IPS-20b (cell line): Measurements from ENCODE around the gene NTSR1.

ENCODE experiments used
- H3K27ac ChIP-seq: one replicate; pipeline ENCODE4 v1.5.1; 2013; ENCODE audit warnings: low read length
- H3K27me3 ChIP-seq: 2 replicates; pipeline ENCODE4 v1.6.1; 2013; ENCODE audit warnings: mild to moderate bottlenecking, low read length, inconsistent platforms; ENCODE audit not compliant: insufficient read depth
- H3K36me3 ChIP-seq: 2 replicates; pipeline ENCODE4 v1.6.1; 2013; ENCODE audit warnings: low read depth, mild to moderate bottlenecking, inconsistent platforms, low read length, moderate library complexity; ENCODE audit not compliant: insufficient read depth
- H3K4me1 ChIP-seq: 2 replicates; pipeline ENCODE4 v1.6.1; 2013; ENCODE audit warnings: mild to moderate bottlenecking, control low read depth, inconsistent platforms, low read length, moderate library complexity; ENCODE audit not compliant: insufficient read depth
- H3K4me3 ChIP-seq: 2 replicates; pipeline ENCODE4 v1.5.1; 2013; ENCODE audit warnings: mild to moderate bottlenecking, low read length, inconsistent platforms
- H3K9ac ChIP-seq: 2 replicates; pipeline ENCODE4 v1.6.1; 2013; ENCODE audit warnings: low read depth, mild to moderate bottlenecking, inconsistent platforms, low read length, moderate library complexity
- H3K9me3 ChIP-seq: 2 replicates; pipeline ENCODE4 v1.6.1; 2013; ENCODE audit warnings: mild to moderate bottlenecking, low read depth, low read length, inconsistent platforms; ENCODE audit not compliant: insufficient read depth

NTSR1 gene

DNA sequence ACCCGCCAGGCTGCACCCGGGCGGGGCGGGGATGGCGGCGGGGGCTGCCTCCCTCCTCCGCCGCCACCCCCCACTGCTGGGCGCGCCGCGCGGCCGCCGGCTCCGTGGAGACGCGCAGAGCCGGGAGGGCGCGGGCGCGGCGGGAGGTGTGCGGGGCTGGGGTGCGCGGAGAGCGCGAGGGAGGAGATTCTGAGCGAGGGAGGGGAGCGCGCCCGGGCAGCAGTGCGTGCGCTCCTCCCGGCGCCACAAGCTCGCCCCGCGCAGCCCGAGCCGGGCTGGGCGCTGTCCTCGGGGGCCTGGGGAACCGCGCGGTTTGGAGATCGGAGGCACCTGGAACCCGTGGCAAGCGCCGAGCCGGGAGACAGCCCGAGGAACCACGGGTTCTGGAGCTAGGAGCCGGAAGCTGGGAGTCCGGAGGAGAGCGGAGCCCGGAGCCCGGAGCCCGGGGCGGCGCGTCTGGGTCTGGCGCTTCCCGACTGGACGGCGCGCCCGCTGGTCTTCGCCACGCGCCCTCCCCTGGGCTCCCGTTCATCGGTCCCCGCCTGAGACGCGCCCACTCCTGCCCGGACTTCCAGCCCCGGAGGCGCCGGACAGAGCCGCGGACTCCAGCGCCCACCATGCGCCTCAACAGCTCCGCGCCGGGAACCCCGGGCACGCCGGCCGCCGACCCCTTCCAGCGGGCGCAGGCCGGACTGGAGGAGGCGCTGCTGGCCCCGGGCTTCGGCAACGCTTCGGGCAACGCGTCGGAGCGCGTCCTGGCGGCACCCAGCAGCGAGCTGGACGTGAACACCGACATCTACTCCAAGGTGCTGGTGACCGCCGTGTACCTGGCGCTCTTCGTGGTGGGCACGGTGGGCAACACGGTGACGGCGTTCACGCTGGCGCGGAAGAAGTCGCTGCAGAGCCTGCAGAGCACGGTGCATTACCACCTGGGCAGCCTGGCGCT, at the start of gene NTSR1:
TSS of gene NTSR1 (plus strand) at position 246 of the 946 bp plus-strand sequence. CDS start at position 618, 372 bp downstream.
- peak within 1 kb of the TSS; percentile 57; the same call in 1 of the 2 replicates for H3K4me3 ChIP-seq

DNA sequence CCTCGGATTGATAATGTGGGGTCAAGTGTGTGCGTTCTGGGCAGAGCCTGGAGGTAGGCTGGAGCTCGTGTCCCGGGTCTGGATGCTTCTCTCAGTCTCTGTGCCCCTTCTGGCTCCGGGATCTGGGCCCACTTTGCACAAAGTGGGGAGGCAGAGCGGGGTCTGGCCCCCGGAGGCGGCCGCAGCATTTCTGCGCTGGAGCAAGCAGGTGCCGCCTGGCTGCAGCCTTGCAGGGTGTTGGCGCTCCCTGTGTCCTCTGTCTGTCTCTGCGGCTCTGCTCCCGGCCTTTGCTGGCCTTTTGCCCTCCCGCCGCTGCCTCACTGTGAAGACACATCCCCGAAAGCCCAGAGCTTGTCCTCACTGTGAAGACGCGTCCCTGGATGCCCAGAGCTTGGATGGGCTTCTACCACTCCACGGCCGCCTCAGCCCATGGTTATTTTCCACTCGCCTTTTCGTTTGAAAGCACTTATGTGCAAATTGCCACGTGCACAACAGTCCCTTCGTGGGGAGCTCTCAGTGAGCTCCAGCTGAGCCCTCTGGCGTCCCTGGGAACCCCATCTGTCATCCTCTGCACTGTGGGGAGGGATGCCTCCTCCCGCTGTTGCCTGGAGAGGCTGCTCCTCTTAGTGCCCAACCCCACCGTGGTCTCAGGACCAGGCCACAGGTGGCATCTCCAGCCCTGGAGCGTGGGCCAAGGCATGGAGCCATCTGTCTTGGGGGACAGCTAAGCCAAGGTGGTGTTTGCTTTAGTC, 49.0 kb upstream of the NTSR1 start:
- H3K9me3 ChIP-seq, result no peaks in the 10 kb centered on the region
- peaks cover 3% of the 10 kb centered on the region; the same call in 1 of the 2 replicates for H3K27me3 ChIP-seq
- H3K36me3 ChIP-seq, result no peaks in the 10 kb centered on the region
- no peak overlapping the region for H3K9ac ChIP-seq
- no peak overlapping the region for H3K27ac ChIP-seq
- H3K4me1 ChIP-seq, result no peaks in the 10 kb centered on the region
- H3K4me3 ChIP-seq, result no peak overlapping the region

More for the DNA sequence above, at the start of gene NTSR1:
- H3K4me1 ChIP-seq, result no peaks in the 10 kb centered on the region
- no peaks in the 10 kb centered on the region for H3K36me3 ChIP-seq
- H3K9me3 ChIP-seq, result no peaks in the 10 kb centered on the region
- H3K9ac ChIP-seq, result no peak within 1 kb of the TSS
- H3K27me3 ChIP-seq, result peaks cover 58% of the 10 kb centered on the region
- no peak within 1 kb of the TSS for H3K27ac ChIP-seq

DNA sequence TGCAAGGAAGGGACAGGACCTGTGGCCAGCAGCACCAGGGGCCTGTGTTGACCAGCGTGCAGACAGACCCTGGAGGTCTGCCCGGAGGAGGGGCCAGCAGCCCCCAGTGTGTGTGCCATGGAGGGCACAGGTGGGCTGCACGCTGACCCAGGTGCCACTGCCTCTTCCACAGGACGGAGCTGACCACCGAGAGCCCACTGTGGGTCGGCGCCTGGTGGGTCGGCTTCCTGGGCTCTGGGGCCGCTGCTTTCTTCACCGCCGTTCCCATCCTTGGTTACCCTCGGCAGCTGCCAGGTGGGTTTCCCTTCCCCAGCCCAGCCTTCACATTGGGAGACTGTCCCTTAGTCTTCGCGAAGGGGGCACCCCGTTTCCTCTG, 48.4 kb upstream of the NTSR1 start:
- Histone ChIP-seq H3K27ac (no peak overlapping the region), H3K4me1 (no peaks in the 10 kb centered on the region), H3K9ac (no peak overlapping the region), H3K4me3 (no peak overlapping the region), H3K36me3 (no peaks in the 10 kb centered on the region), H3K27me3 (peaks cover 3% of the 10 kb centered on the region; the same call in 1 of the 2 replicates), H3K9me3 (no peaks in the 10 kb centered on the region)

DNA sequence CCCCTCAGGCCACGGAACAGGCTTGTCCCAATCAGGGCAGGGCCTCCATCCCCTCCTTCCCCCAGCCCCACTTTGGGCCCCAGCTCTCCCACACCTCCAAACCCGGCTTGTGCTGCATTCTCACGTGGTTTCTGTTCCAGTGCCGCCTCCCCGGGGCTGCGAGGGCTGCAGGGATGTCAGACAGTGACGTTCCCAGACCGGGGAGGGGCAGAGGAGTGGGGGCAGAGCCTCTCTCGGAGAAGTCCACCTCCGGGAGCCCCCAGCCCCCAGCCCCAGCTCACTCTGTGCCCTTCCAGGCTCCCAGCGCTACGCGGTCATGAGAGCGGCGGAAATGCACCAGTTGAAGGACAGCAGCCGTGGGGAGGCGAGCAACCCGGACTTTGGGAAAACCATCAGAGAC, 47.9 kb upstream of the NTSR1 start:
- no peaks in the 10 kb centered on the region for H3K4me1 ChIP-seq

DNA sequence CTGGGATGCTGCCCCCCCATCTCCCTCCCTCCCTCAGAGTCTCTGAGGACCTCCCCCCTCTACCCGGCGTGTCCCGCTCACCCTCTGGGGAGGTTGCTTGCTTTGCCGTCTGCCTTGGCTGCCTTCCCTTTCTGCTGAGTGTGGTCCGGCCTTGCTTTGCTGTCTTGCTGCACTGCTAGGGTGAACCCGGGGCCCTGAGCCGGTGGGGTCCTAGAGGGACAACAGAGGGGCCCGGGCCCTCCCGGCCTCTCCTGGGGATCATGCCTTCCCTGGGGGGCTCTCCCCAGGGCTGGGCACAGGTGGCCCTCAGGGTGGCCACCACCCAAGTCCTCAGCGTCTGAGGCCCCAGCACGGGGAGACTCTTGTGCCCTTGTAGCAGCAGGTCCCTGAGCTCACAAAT, 47.0 kb upstream of the NTSR1 start:
- H3K4me3 ChIP-seq, result no peak overlapping the region
- H3K4me1 ChIP-seq, result no peaks in the 10 kb centered on the region
- peaks cover 3% of the 10 kb centered on the region; the same call in 1 of the 2 replicates for H3K27me3 ChIP-seq
- no peaks in the 10 kb centered on the region for H3K36me3 ChIP-seq
- no peak overlapping the region for H3K27ac ChIP-seq
- H3K9me3 ChIP-seq, result no peaks in the 10 kb centered on the region
- no peak overlapping the region for H3K9ac ChIP-seq

More for the DNA sequence above, 47.9 kb upstream of the NTSR1 start:
- no peak overlapping the region for H3K4me3 ChIP-seq
- no peaks in the 10 kb centered on the region for H3K9me3 ChIP-seq
- peaks cover 3% of the 10 kb centered on the region; the same call in 1 of the 2 replicates for H3K27me3 ChIP-seq
- no peaks in the 10 kb centered on the region for H3K36me3 ChIP-seq
- H3K27ac ChIP-seq, result no peak overlapping the region
- no peak overlapping the region for H3K9ac ChIP-seq

DNA sequence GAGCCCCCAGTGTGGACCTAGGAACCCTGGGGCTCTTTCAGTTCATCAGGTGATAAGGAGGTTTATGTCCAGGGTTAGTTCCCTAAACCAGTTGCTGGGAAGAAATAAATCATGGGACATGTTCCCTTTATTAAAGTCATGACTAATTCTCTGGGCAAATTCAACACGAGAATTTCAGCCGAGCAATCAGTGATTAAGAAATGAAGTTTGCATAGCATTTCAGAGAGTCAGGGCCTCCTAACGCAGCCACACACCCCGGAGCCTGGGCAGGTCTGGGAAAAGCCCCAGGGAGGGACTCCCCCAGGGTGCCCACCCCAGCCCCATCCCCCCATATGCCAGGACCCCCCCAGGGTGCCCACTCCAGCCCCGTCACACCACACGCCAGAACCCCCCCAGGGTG, 46.2 kb upstream of the NTSR1 start:
- H3K9me3 ChIP-seq, result no peaks in the 10 kb centered on the region
- H3K27me3 ChIP-seq, result peaks cover 3% of the 10 kb centered on the region; the same call in 1 of the 2 replicates
- H3K4me3 ChIP-seq, result no peak overlapping the region
- no peak overlapping the region for H3K9ac ChIP-seq
- H3K4me1 ChIP-seq, result no peaks in the 10 kb centered on the region
- no peaks in the 10 kb centered on the region for H3K36me3 ChIP-seq
- H3K27ac ChIP-seq, result no peak overlapping the region

DNA sequence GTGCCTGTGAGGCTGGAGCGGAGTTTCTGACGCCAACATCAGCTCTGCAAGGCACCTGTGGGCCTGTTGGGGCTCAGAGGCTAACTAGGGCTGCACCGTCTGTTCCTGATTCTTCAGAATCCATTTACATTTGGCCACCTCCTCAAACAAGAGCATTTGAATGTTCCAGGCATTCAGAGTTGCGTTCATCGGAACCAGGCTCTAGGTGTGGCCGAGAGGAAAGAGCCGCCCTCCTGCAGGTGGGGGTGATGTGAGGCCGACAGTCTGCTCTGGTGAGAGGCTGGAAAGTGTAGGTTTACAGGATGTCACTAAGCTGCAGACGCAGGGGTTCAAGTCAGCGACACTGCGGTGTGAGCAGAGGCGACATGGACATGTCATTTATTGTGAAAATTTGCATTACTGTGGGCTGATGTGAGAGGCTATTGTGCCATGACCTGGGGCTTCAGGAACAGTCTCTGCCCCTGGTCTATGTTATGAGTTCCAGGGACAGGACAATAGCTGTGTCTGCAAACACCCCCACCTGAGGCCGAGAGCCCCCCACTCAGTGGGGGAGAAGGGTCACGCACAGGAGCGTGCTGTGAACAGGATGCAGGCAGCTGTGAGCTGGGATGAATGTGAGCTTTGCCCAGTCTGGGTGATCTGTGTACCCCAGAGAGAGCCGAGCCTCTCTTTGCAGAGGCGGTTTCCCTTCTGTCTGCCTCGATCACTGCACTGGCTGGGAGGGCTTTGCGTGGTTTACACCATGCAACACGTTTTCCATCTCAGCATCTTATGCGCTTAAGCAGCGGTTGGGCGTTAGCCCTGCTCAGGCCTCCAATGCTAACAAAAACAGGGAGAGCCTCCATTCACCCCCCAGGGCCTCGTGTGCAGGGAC, 45.3 kb upstream of the NTSR1 start:
- no peaks in the 10 kb centered on the region for H3K36me3 ChIP-seq
- no peaks in the 10 kb centered on the region for H3K9me3 ChIP-seq
- no peak overlapping the region for H3K9ac ChIP-seq
- H3K4me3 ChIP-seq, result no peak overlapping the region
- H3K27me3 ChIP-seq, result peaks cover 3% of the 10 kb centered on the region; the same call in 1 of the 2 replicates
- no peak overlapping the region for H3K27ac ChIP-seq
- H3K4me1 ChIP-seq, result no peaks in the 10 kb centered on the region

DNA sequence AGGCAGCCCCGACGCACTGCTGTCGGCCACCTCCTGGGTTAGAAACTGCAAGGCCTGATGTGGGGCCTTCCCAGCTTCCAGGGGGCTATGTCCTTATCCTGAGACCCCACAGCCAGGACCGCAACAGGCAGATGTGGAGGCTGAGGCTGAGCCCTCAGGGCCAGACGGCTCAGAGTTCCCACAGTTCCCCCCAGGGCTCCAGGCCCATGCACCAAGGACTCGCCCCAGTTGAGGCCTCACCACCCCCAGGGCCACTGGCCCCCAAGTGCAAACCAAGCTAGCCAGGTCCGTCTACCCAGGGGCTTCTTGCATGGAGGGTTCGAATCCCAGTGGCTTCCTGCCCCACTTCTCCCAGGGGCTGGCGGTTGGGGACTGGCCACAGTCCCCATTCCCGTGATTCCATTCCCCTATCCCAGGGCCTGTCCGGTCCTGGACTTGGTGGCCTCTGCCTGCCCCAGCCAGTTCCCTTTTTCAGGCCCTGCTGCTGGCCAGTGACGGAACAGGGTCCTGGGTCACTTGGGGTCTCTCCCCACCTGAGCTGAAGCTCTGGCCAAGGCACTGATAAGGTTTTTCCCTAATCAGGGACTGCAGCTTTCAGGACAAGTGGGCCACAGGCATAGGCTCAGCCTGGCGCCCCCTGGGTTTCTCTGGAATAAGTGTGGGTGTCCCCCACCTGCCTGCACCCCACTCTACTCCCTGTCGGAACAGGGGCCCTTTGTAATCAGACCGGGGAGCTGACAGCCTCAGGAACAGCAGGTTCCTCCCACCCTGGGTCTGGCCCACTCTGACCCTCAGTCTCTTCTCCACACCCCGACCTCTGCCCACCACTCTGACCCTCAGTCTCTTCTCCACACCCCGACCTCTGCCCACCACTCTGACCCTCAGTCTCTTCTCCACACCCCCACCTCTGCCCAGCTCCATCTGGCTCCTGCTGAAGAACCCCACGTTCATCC, 44.3 kb upstream of the NTSR1 start:
- Histone ChIP-seq H3K4me3 (no peak overlapping the region), H3K27me3 (peaks cover 3% of the 10 kb centered on the region; the same call in 1 of the 2 replicates), H3K9ac (no peak overlapping the region), H3K4me1 (no peaks in the 10 kb centered on the region), H3K36me3 (no peaks in the 10 kb centered on the region), H3K9me3 (no peaks in the 10 kb centered on the region), H3K27ac (no peak overlapping the region)

DNA sequence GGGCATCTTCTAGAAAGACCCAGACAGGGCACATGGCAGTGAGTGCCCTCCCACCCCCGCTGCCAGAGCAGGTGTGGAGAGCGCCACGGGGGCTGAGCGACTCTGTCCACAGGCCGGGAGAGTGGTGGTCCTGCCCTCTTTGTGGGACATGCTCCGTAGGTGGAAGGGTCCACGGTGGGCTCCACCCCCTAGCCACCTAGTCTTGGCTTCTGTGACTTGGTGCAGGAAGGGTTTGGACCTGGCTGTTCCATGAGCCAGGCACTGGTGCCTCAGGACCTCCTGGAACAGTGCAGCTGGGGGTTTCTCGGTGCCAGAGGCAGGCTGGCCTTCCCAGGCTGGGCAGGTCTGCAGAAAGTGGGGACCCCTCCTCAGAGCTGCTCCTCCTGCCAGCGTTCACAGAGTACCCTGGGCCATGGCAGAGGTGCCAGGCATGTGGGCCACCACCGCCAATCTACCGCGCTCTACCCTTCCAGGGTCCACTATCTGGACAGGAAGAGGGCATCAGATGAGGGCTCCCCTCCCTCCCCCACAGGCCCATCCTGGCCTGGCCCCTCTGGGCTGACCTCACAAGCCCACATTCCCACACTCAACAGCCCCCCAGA, 43.4 kb upstream of the NTSR1 start:
- no peak overlapping the region for H3K9ac ChIP-seq
- no peaks in the 10 kb centered on the region for H3K9me3 ChIP-seq
- H3K4me1 ChIP-seq, result no peaks in the 10 kb centered on the region
- peaks cover 3% of the 10 kb centered on the region; the same call in 1 of the 2 replicates for H3K27me3 ChIP-seq
- H3K36me3 ChIP-seq, result no peaks in the 10 kb centered on the region
- no peak overlapping the region for H3K27ac ChIP-seq
- no peak overlapping the region for H3K4me3 ChIP-seq
